Suprapubic skin (tissue), 2 donors: Measurements from ENCODE around the gene CGB2.

Experiments used
- EP300 ChIP-seq: sonication (generic); formaldehyde crosslinking; IDR thresholded peaks from one replicate; pipeline ENCODE4 v1.6.1; 2017; ENCODE audit warnings: antibody characterized with exemption
- POLR2A ChIP-seq, 2 donors: fragments of 450-650 bp; IDR thresholded peaks; one replicate each; pipeline ENCODE4 v1.6.1; 2017; ENCODE audit warnings: antibody characterized with exemption in 2 of 2, mild to moderate bottlenecking in 2 of 2, moderate library complexity in 2 of 2

GRCh38 chr19:49020931-49021895 is 10.5 kb upstream of the CGB2 start:
- TF ChIP-seq EP300 (no peak), POLR2A (IDR thresholded peaks at IDR 0.05) (no peak)
